ENCODE results near the gene KLK12. TPM values are rescaled to one million over a fixed set of nuclear protein-coding genes. Genes with fewer than 3 reads are reported as not detected.

The KLK12 gene
- polyA plus RNA-seq, 1 donor from 2014 or later: not detected

DNA sequence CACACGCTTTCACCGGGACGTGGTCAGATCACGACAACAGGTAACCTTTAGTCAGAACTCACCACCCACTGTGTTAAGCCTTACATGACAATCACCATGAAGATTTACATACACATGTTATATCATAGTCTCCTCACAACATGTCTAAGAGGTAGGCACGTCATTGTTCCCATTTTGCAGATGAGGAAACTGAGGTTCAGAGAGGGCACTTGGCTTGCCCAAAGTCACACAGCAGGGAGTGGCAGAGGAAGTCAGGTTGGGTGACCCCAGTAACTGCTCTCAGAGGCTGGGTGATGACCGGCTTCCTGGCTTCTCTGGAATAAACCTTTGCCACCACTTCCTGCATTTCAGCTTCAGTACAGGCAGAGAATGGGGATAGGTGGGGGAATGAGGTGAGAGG is 20.6 kb downstream of the KLK12 start:
- Histone ChIP-seq H2AFZ (ENCODE audit: low read depth, low read length) (no peak overlapping the region), H3K36me3 (ENCODE audit: insufficient read depth, low read length) (no peaks in the 10 kb centered on the region), H3K4me3 (ENCODE audit: low read length) (no peak overlapping the region), H3K79me2 (replicated peaks; ENCODE audit: insufficient read depth, low read length) (no peaks in the 10 kb centered on the region), H3K27ac (ENCODE audit: low read length) (no peak overlapping the region), H3K9me3 (ENCODE audit: low read length) (no peaks in the 10 kb centered on the region), H4K20me1 (ENCODE audit: insufficient read depth) (no peaks in the 10 kb centered on the region), H3K4me2 (ENCODE audit: low read length) (no peak overlapping the region), H3K27me3 (ENCODE audit: insufficient read depth, low read depth, low read length) (peaks cover 41% of the 10 kb centered on the region), H3K9ac (ENCODE audit: low read length) (no peak overlapping the region), H3K9me2 (ENCODE audit: insufficient read depth, low read length) (no peaks in the 10 kb centered on the region), H3F3A (ENCODE audit: insufficient read depth, low read length, poor library complexity, severe bottlenecking) (no peaks in the 10 kb centered on the region)
- no peak for TF ChIP-seq POLR2AphosphoS5 (IDR thresholded peaks at IDR 0.05)
- no peak for TF ChIP-seq TAF1 (IDR thresholded peaks at IDR 0.05; ENCODE audit: low read depth)
- no peak for TF ChIP-seq MXI1 (conservative IDR thresholded peaks at IDR 0.05; ENCODE audit: poor library complexity, severe bottlenecking)
- TF ChIP-seq SMC3 (conservative IDR thresholded peaks at IDR 0.05; ENCODE audit: poor library complexity): no peak
- no peak for TF ChIP-seq RAD21 (conservative IDR thresholded peaks at IDR 0.05)
- no peak for TF ChIP-seq EZH2 (IDR thresholded peaks at IDR 0.05; ENCODE audit: borderline replicate concordance, insufficient read depth, low read length, poor library complexity, severe bottlenecking)
- no peak for TF ChIP-seq EP300 (conservative IDR thresholded peaks at IDR 0.05; ENCODE audit: poor library complexity, severe bottlenecking)
- TF ChIP-seq, protein P1, sequence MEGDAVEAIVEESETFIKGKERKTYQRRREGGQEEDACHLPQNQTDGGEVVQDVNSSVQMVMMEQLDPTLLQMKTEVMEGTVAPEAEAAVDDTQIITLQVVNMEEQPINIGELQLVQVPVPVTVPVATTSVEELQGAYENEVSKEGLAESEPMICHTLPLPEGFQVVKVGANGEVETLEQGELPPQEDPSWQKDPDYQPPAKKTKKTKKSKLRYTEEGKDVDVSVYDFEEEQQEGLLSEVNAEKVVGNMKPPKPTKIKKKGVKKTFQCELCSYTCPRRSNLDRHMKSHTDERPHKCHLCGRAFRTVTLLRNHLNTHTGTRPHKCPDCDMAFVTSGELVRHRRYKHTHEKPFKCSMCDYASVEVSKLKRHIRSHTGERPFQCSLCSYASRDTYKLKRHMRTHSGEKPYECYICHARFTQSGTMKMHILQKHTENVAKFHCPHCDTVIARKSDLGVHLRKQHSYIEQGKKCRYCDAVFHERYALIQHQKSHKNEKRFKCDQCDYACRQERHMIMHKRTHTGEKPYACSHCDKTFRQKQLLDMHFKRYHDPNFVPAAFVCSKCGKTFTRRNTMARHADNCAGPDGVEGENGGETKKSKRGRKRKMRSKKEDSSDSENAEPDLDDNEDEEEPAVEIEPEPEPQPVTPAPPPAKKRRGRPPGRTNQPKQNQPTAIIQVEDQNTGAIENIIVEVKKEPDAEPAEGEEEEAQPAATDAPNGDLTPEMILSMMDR (IDR thresholded peaks at IDR 0.05; ENCODE audit: poor library complexity, severe bottlenecking): no peak
- TF ChIP-seq, protein P2, sequence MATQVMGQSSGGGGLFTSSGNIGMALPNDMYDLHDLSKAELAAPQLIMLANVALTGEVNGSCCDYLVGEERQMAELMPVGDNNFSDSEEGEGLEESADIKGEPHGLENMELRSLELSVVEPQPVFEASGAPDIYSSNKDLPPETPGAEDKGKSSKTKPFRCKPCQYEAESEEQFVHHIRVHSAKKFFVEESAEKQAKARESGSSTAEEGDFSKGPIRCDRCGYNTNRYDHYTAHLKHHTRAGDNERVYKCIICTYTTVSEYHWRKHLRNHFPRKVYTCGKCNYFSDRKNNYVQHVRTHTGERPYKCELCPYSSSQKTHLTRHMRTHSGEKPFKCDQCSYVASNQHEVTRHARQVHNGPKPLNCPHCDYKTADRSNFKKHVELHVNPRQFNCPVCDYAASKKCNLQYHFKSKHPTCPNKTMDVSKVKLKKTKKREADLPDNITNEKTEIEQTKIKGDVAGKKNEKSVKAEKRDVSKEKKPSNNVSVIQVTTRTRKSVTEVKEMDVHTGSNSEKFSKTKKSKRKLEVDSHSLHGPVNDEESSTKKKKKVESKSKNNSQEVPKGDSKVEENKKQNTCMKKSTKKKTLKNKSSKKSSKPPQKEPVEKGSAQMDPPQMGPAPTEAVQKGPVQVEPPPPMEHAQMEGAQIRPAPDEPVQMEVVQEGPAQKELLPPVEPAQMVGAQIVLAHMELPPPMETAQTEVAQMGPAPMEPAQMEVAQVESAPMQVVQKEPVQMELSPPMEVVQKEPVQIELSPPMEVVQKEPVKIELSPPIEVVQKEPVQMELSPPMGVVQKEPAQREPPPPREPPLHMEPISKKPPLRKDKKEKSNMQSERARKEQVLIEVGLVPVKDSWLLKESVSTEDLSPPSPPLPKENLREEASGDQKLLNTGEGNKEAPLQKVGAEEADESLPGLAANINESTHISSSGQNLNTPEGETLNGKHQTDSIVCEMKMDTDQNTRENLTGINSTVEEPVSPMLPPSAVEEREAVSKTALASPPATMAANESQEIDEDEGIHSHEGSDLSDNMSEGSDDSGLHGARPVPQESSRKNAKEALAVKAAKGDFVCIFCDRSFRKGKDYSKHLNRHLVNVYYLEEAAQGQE (IDR thresholded peaks at IDR 0.05; ENCODE audit: borderline replicate concordance): no peak

DNA sequence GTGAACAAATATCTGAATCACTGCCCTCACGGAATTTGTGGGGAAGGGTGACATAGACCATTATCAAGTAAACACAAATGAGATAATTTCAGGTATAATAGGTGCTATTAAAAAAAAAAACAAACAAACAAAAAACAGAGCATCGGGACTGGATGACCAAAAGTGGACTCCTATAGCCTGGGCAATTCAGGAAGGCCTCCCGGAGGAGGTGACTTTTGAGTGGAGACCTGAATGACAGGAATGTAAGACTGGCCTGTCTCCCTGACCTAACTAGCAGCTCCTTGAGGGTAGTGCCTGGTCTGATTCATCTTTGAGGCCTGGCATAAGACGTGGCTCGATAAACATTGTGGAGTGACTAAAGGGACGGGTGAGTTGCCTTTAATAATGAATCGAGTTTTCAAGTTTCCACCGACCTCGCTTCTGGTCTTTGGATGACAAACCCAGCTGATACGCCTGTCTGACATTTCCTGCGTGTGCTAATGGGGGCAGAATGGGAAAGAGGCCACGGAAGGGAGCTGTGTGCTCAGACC is 22.1 kb downstream of the KLK12 start:
- no peaks in the 10 kb centered on the region for H3K79me2 ChIP-seq (replicated peaks; ENCODE audit: insufficient read depth, low read length)
- peaks cover 25% of the 10 kb centered on the region for H3K27me3 ChIP-seq (ENCODE audit: insufficient read depth, low read depth, low read length)
- H3K9me2 ChIP-seq (ENCODE audit: insufficient read depth, low read length): no peaks in the 10 kb centered on the region
- no peak overlapping the region for H3K4me2 ChIP-seq (ENCODE audit: low read length)
- H3K36me3 ChIP-seq (ENCODE audit: insufficient read depth, low read length): no peaks in the 10 kb centered on the region
- no peaks in the 10 kb centered on the region for H4K20me1 ChIP-seq (ENCODE audit: insufficient read depth)
- no peak overlapping the region for H3K27ac ChIP-seq (ENCODE audit: low read length)
- no peak overlapping the region for H3K4me3 ChIP-seq (ENCODE audit: low read length)
- no peak overlapping the region for H2AFZ ChIP-seq (ENCODE audit: low read depth, low read length)
- no peaks in the 10 kb centered on the region for H3F3A ChIP-seq (ENCODE audit: insufficient read depth, low read length, poor library complexity, severe bottlenecking)
- H3K9ac ChIP-seq (ENCODE audit: low read length): no peak overlapping the region
- H3K9me3 ChIP-seq (ENCODE audit: low read length): no peaks in the 10 kb centered on the region
- TF ChIP-seq POLR2AphosphoS5 (IDR thresholded peaks at IDR 0.05) (no peak), EZH2 (IDR thresholded peaks at IDR 0.05; ENCODE audit: borderline replicate concordance, insufficient read depth, low read length, poor library complexity, severe bottlenecking) (no peak), MXI1 (conservative IDR thresholded peaks at IDR 0.05; ENCODE audit: poor library complexity, severe bottlenecking) (no peak), RAD21 (conservative IDR thresholded peaks at IDR 0.05) (no peak), SMC3 (conservative IDR thresholded peaks at IDR 0.05; ENCODE audit: poor library complexity) (no peak), EP300 (conservative IDR thresholded peaks at IDR 0.05; ENCODE audit: poor library complexity, severe bottlenecking) (no peak), TAF1 (IDR thresholded peaks at IDR 0.05; ENCODE audit: low read depth) (no peak)
- TF ChIP-seq, protein P2 (IDR thresholded peaks at IDR 0.05; ENCODE audit: borderline replicate concordance): no peak
- TF ChIP-seq, protein P1 (IDR thresholded peaks at IDR 0.05; ENCODE audit: poor library complexity, severe bottlenecking): no peak

All from neural cell (in vitro differentiated cells).